NCI-H1694 treated with DMSO at 0.1 percent for 48 hours (cell line): ENCODE data around the gene POU6F1.
"Not testable (repeated sequence)": the region's sequence is repeated elsewhere in the genome, so short reads cannot be mapped to it uniquely, and the experiment has no call there.

ENCODE experiments used
- DNase-seq: peaks from one replicate; lab custom pipeline; 2025; lab: John Stamatoyannopoulos, UW

The POU6F1 gene

GRCh38 chr12:51227112-51227511, 9.2 kb upstream of the POU6F1 start:
- DNase-seq: not testable (repeated sequence)

- DNase-seq: no peak
These were observed 7.9 kb upstream of the POU6F1 start for GRCh38 chr12:51225771-51226170.

GRCh38 chr12:51225234-51225633, 7.4 kb upstream of the POU6F1 start:
- DNase-seq: no peak

- DNase-seq: no peak
These were observed 6.8 kb upstream of the POU6F1 start for GRCh38 chr12:51224625-51225024.

DNA sequence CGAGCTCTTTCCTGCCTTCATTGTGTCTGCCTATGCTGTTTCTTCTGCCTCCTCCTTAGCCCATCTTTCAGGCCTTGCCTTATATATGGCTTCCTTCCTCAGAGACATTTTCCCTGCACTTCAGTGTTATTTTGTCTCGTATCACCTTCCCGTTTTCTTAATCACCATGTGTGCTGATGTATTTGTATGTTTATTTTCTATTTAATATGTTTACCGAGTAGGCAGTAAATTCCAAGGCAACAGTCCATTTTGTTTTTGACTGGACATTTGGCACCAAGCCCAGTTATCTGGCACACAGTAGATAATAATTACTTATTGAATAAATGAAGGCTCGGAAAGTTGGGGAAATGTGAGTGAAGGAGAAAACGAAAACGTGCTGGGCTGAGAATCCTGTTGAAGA, 4.6 kb upstream of the POU6F1 start:
- DNase-seq: no peak

- not testable (repeated sequence) for DNase-seq
These were observed 2.0 kb upstream of the POU6F1 start for GRCh38 chr12:51219857-51220256.

- no peak for DNase-seq
These were observed 1.5 kb upstream of the POU6F1 start for GRCh38 chr12:51219322-51219721.

GRCh38 chr12:51218607-51219161, 822 bp upstream of the POU6F1 start:
- DNase-seq: no peak

DNA sequence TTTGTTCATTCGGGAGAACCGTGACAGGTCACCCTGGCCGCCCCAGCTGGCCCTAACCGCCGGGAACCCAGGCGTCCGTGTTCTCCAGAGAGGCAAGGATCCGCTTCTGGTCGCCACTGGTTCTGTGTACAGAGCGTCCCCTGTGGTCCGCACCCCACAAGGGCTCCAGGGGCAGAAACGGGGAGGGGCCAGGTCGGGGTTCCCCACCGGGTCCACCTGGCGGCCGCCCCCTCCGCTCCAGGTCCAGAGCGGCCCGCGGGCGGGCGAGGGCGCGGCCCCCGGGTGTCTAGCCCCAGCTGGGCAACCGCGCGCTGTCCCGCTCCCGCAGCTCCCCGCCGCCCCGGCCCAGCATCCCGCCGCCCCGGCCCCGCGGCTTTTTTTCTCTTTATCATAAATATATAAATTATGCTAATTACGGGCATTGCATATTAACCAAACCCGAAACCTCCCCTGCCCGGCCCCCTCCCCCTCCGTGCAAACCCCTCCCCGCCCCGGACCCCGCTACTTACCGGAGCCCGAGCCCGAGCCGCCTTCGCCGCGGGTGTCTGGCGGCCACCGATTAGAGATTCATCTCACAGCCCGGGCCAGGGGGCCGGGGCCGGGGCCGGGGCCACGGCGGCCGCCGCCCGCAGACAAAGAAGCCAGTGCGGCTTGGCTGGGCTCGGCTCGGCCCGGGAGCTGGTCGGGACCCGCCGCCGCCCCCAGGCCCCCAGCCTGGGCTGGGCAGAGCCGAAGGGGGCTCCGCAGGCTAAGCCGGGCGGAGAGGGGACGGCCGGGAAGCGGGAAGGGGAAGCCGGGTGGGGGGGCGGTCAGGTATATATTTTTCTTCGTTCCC, 512 bp downstream of the POU6F1 start:
- no peak for DNase-seq

DNA sequence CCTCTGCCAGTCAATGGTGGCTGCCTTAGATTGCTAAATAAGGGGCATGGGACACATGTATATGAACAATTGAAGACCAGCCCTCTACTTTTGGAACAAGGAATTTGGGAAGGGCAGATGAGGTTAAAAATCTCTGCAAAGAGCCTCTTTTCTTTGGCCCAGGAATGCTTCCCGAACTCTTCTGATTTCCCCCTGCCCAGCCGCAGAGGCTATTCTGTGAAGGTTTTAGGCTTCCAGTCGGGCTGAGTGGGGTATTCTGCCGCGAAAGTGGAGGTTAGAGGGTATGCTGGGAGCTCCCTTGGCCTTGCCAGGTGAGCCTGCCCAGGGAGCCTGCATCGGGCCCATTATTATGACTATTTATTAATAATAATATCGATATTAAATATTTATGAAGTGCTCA, 1.2 kb downstream of the POU6F1 start:
- DNase-seq: no peak

DNA sequence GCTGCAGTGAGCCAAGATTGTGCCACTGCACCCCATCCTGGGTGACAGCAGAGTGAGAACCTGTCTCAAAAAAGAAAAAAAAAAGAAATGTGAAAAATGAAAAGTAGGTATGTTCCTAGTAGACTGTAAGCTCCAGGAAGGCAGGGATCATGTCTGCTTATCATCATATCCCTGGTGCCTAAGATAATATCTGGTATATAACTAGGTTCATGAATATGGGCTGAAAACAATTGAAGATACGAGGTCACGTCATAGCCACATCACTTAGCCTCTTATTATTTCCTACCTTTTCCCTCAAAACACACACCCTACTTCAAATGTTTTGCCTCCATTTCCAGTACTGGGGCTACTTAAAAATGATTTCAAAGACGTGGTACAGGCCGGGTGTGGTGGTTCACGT, 3.0 kb downstream of the POU6F1 start:
- DNase-seq: no peak

DNA sequence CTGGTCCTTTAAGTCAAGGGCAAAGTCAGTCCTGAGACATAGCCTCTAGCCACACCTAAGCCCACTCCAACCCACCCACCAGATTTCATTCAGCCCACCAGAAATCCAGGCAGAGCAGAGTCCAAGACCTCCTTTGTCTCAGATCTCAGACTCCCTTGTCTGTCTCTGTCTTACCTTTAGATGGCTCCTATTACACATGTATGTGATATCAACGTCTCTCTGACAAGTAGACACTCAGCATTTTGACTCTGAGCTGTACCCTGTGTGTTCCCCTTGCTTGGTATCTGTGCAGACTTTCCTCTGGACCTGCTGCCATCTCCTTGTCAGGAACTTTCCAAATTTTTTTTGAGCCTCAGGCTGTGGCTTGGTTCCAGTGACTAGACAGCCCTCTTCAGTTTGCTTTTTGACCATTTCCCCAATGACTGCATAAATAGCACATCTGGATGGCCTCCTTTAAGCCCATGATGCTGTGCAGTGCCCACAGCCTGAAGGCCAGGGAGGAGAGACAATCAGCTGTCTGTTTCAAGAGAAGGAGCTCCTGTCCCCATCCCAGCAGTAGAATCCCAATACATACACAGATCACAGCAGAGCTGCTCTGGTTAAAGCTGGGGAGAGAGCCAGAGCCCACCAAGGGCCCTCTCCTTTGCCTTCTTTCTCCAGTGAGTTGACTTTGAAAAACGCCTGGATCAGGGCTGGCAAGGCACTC, 7.0 kb downstream of the POU6F1 start:
- DNase-seq: no peak

DNA sequence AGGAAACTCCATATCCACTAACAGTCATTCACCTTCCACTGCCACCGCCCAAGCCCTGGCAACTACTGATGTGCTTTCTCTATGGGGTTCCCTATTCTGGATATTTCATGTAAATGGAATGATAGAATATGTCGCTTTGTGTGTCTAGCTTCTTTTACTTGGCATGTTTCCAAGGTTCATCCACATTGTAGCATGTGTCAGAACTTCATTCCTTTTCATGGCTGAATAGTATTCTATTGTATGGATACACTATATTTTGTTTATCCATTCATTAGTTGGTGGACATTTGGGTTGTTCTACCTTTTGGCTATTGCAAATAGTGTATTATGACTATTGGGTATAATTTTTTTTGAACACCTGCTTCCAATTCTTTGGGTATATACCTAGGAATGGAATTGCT, 8.6 kb downstream of the POU6F1 start:
- no peak for DNase-seq

DNA sequence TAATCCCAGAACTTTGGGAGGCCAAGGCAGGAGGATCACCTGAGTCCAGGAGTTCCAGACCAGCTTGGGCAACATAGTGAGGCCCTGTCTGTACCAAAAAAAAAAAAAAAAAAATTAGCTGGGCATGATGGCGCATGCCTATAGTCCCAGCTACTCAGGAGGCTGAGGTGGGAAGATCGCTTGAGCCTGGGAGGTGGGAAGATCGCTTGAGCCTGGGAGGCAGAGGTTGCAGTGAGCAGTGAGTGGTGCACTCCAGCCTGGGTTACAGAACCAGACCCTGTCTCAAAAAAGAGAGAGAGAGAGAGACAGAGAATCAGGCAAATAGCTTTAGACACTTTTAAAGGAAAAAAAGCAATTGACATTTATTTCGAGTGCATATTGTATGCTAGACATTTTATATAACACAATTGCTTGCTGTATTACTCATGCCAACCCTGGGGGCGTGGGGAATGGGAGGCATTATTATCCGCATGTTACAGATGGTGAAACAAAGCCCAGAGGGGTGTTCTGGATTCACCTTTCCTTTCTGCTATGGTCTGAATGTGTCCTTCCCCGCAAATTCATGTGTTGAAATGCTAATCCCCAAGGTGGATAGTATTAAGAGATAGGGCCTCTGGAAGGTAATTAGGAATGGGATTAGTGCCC, 9.7 kb downstream of the POU6F1 start:
- no peak for DNase-seq

- no peak for DNase-seq
These were observed 12.5 kb downstream of the POU6F1 start for GRCh38 chr12:51205350-51205749.

DNA sequence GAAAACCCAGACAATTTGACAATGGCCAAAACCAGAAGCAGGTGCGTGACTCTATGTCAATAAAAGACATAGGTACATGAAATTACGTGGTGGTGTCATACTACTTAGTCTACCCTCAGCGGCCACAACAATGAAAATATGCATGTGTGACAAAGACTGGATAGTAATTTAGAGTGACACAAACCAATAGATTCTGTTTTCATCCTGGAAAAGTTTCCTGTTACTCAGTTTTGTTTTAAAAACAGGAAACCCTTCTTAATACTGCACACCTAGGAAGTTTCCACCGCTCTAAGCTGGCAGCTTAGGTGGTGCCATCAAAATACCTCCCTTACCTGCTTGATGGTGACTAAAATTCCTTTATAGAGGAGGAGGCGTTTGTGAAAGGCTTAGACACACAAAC, 15.1 kb downstream of the POU6F1 start:
- DNase-seq: no peak

GRCh38 chr12:51200806-51201205, 17.1 kb downstream of the POU6F1 start:
- DNase-seq: no peak

- DNase-seq: no peak
These were observed 17.7 kb downstream of the POU6F1 start for GRCh38 chr12:51200156-51200555.

DNA sequence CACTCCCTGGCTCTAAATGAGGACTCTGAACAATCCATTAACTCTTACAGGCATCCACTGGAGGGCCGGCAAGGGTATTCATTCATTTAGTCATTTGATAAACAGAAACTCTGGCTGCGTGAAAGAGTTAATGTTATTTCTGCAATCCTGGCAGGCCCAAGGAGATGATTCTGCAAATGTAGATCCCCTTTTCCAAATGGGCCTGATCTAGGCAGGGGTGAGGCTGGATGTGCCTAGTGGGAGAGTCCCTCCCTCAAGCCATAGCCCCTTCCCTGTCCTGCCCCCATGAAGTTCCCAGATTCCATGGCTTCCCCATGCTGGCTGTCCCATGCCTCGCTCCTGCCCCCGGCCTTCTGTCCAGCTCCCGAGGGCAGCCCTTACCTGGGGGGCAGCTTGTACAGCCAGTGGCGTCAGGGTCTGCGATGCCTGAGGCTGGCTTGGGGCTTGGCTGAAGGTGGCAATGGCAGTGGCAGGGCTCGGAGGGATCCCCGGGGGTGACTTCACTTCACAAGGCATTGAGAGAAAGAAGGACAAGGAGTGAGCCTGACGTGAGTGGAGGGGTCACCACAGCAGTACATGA, 18.4 kb downstream of the POU6F1 start:
- DNase-seq: no peak

- DNase-seq: no peak
These were observed 19.1 kb downstream of the POU6F1 start for GRCh38 chr12:51198568-51199365.

- no peak for DNase-seq
These were observed 19.9 kb downstream of the POU6F1 start for GRCh38 chr12:51197736-51198567.
